ENCODE results near the gene STUB1. TPM values are rescaled to one million over a fixed set of nuclear protein-coding genes. Genes with fewer than 3 reads are reported as not detected.

The STUB1 gene
- total and polyA plus RNA-seq, 2 of the 8 experiments (the other 6 are each of a cell fraction or from before 2014, with no cell fraction given), result 89.9 to 103 TPM

DNA sequence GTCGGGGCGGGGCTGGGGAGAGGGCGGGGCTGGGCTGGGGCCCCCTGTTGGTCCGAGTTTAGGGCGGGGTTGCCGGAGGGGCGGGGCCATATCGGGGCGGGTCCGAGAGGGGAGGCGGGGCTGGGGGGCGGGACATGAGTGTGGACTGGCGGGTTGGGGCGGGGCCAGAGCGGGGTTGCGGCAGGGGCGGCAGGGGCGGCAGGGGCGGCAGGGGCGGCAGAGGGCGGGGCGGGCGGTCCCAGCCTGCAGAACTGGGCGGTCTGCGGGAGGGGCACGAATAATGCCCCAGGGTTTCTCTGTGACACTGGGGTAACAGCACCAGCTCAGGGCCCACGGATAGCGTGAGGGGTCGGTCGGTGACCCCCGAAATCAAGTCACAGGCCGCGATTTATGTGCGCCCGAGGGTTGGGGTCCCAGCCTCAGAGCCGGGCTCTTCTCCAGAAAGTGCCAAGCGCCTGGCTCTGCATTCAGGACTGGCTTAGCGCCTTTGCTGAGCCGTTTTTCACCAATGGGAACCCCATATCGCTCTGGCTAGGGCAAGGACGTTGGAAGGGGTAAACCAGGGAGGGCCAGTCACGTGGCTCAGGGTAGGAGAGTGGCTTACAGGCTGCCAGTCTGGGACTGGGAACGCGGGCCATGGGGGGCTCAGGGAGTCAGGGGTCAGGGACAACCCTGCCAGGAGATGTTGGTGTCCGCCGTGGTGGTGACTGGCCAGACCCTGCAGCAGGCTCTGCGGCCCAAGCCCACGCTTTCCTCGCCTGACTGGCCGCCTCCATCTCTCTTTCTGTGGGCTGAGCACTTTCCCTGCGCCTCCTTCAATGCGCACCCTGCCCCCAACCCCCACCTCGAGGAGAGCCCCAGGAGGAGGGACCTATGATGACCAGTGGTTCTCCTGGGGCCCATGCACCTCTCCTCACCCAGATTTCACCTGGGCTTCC is 42.9 kb upstream of the STUB1 start:
- ChIA-PET CTCF (ENCODE audit: partially characterized antibody) (interaction anchor here (0.8 to 2.9 kb wide), 16 partner anchors 8 to 142 kb away, joined by 3 to 24 read pairs (median 4); partner anchors contain the start of genes NHLRC4 and WDR90), POLR2A (ENCODE audit: partially characterized antibody) (interaction anchor here (0.6 to 2.7 kb wide), 21 partner anchors 9 to 253 kb away, joined by 3 to 16 read pairs (median 3); partner anchors contain the start of genes WDR24 and WDR90)
- H4K20me1 ChIP-seq (replicated peaks in 1 of 2; ENCODE audit: control insufficient read depth in 1 of 2, insufficient read depth in 2 of 2, low read length in 2 of 2), result peaks cover 3 to 8% of the 10 kb centered on the region in 2 experiments
- peaks cover 0 to 6% of the 10 kb centered on the region in 2 experiments; a peak in 1 of 4 replicates for H3K79me2 ChIP-seq (ENCODE audit: control insufficient read depth in 1 of 2, insufficient read depth in 2 of 2, low read length in 2 of 2)
- no peak overlapping the region for H3K9ac ChIP-seq (replicated peaks in 1 of 4; ENCODE audit: extremely low read depth in 1 of 4, low read depth in 3 of 4, low read length in 3 of 4)
- H3K14ac ChIP-seq (ENCODE audit: insufficient read length), result no peak overlapping the region
- H3K4ac ChIP-seq (replicated peaks; ENCODE audit: insufficient read length, low read depth, low read length), result peak overlapping the region; percentile 81
- H3K23ac ChIP-seq (ENCODE audit: insufficient read length), result no peak overlapping the region
- peaks cover 9% of the 10 kb centered on the region; the same call in 1 of the 2 replicates for H3K23me2 ChIP-seq (ENCODE audit: low read depth, low read length)
- no peaks in the 10 kb centered on the region for H3K9me3 ChIP-seq (ENCODE audit: insufficient read depth in 2 of 2, low read depth in 1 of 2, low read length in 1 of 2)
- peaks cover 0 to 29% (median 18%) of the 10 kb centered on the region in 4 experiments; a peak in 6 of 7 replicates for H3K4me1 ChIP-seq (replicated peaks in 1 of 4; ENCODE audit: control insufficient read depth in 3 of 4, insufficient read depth in 4 of 4, low read length in 3 of 4)
- H4K91ac ChIP-seq (replicated peaks; ENCODE audit: insufficient read length, low read length), result peak overlapping the region; percentile 84
- H2BK120ac ChIP-seq (replicated peaks; ENCODE audit: low read depth, low read length), result peak overlapping the region; percentile 47
- peak overlapping the region; percentile 73 to 89 (median 77) for H3K4me3 ChIP-seq (ENCODE audit: extremely low read depth in 1 of 4, insufficient read depth in 2 of 4, low read depth in 3 of 4, low read length in 4 of 4)
- peak overlapping the region; percentile 82 for H3K56ac ChIP-seq (replicated peaks; ENCODE audit: insufficient read length, low read depth, low read length)
- peak in 1 of 2 experiments; percentile 91 for DNase-seq (ENCODE audit: low read depth in 1 of 2, low spot score in 2 of 2)
- 0 out of 2 replicates have a peak overlapping the region, but pooled peaks have one; percentile 34 for H2AFZ ChIP-seq (ENCODE audit: low read length)
- 0 out of 2 replicates have a peak overlapping the region, but pooled peaks have one; percentile 92 for H2BK12ac ChIP-seq (ENCODE audit: low read depth, low read length)
- peak overlapping the region; percentile 53; the same call in 1 of the 2 replicates for H3K27ac ChIP-seq (ENCODE audit: low read depth, low read length)
- peak overlapping the region; percentile 60 for H4K5ac ChIP-seq (ENCODE audit: insufficient read length, low read depth, low read length)
- peaks cover 0 to 21% (median 3%) of the 10 kb centered on the region in 4 experiments; a peak in 4 of 8 replicates for H3K36me3 ChIP-seq (ENCODE audit: control insufficient read depth in 2 of 4, insufficient read depth in 4 of 4, low read length in 3 of 4)
- no peaks in the 10 kb centered on the region for H3K79me1 ChIP-seq (ENCODE audit: low read depth, low read length)
- peak overlapping the region; percentile 96 for H3K18ac ChIP-seq (ENCODE audit: extremely low read depth, low read length)
- 60% methylated on average over 17 of the region's 53 CpGs; no CpG with 5 or more reads in 1 of the 2 experiments for WGBS, 2 experiments (ENCODE audit: extremely low coverage in 1 of 2, insufficient coverage in 1 of 2, insufficient read length in 1 of 2, insufficient replicate concordance in 2 of 2, low coverage in 1 of 2, low lambda C conversion rate in 2 of 2, missing lambda C conversion rate in 1 of 2)
- H2BK5ac ChIP-seq (ENCODE audit: low read depth, low read length), result peak overlapping the region; percentile 94
- H3K4me2 ChIP-seq (ENCODE audit: insufficient read depth in 1 of 2, low read depth in 2 of 2, low read length in 2 of 2), result peak overlapping the region; percentile 62 to 88
- peak overlapping the region; percentile 62; the same call in 1 of the 2 replicates for H4K8ac ChIP-seq (ENCODE audit: extremely low read depth, insufficient read depth, low read length)
- no peak for FAIRE-seq
- no peak overlapping the region for H2AK5ac ChIP-seq (ENCODE audit: low read depth, low read length)
- no peaks in the 10 kb centered on the region for H3K27me3 ChIP-seq (replicated peaks in 1 of 4; ENCODE audit: control insufficient read depth in 3 of 4, extremely low read depth in 1 of 4, insufficient read depth in 3 of 4, low read length in 3 of 4)
- no peak overlapping the region for H2BK20ac ChIP-seq (ENCODE audit: low read length)
- H2BK15ac ChIP-seq (ENCODE audit: low read length), result peak overlapping the region; percentile 96; the same call in 1 of the 2 replicates
- TF ChIP-seq SIN3A (conservative IDR thresholded peaks at IDR 0.05 in 1 of 2, IDR thresholded peaks at IDR 0.05 in 1 of 2; ENCODE audit: low read depth in 1 of 2, low read length in 2 of 2) (no peak), KDM4A (IDR thresholded peaks at IDR 0.05; ENCODE audit: low read depth, low read length, severe bottlenecking) (peak; percentile 4), USF2 (IDR thresholded peaks at IDR 0.05; ENCODE audit: low read length) (peak; percentile 48; the same call in 1 of the 2 replicates), SP1 (IDR thresholded peaks at IDR 0.05; ENCODE audit: low read depth, low read length) (0 out of 2 replicates have a peak, but pooled peaks have one; percentile 23), ATF3 (IDR thresholded peaks at IDR 0.05; ENCODE audit: insufficient read depth, low read depth, low read length) (0 out of 2 replicates have a peak, but pooled peaks have one; percentile 10), RAD21 (IDR thresholded peaks at IDR 0.05 in 1 of 2, conservative IDR thresholded peaks at IDR 0.05 in 1 of 2; ENCODE audit: low read depth in 2 of 2, low read length in 2 of 2) (no peak)
